AG08396 (cell line): ENCODE data around the gene LMTK2.
A peak's percentile ranks its signal among the peaks of the same experiment; 100 is the strongest.

Experiments
- DNase-seq: peaks from one replicate; pipeline ENCODE4 v3.0.0; 2012; ENCODE audit warnings: low spot score, mixed read lengths

Gene LMTK2

GRCh38 chr7:98137134-98137825 lies 30.6 kb downstream of the LMTK2 start:
- no peak for DNase-seq

- DNase-seq = no peak
These were observed 31.1 kb downstream of the LMTK2 start for GRCh38 chr7:98137826-98138151.

DNA sequence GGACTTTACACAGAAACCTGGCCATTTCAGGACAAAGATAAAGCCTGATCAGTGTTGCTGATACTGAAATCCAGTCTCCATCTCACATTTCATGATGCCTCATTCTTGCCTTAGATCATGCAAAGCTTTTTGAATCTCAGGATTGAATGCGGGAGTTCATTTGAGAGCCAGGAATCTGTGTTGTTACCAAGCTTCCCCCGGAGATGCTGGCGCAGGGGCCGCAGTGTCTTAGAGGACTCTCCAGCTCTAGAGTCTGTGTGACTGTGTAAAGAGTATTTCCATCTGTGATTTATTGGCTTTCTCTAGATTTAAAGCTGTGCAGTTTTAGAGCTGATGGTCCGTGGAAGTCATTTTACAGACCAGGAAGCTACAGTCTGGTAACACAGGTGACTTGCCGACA lies 32.0 kb downstream of the LMTK2 start:
- DNase-seq = no peak

DNA sequence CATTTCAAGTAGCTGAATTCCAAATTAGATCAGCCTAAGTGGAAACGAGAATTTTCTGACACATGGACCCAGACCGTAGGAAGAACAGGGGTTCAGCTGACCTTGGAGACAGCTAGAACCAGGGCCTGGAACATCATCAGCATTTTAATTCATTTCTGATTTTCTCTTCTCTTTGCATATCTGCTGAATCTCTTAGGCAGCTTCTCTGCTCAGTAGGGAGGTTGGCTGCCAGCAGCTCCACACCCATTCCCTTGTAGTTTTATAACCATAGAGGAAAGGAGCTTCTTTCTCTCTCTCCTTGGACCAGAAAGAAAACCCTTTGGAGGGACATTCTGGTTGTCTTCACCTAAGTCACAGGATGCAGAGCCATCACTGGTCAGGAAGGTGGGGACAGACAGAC lies 36.0 kb downstream of the LMTK2 start:
- no peak for DNase-seq

DNA sequence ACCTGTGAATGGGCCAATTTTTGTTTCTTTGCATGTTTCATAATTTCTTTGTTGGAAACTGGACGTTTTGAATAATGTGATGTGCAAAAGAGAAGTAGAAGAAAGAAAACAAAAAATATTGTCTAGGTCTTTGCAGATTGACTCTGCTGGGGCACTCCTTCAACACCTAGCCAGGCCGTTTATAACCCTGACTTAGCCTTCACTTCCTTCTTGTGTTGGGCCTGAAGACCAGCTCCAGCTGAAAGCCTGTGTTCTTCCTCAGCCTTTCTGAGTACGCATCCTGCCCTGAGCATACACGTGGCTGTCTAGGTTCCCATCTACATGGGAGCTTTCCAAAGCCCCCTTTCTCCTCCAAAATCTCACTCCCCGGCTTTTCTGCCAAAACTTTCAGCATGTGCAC lies 41.9 kb downstream of the LMTK2 start:
- no peak for DNase-seq

DNA sequence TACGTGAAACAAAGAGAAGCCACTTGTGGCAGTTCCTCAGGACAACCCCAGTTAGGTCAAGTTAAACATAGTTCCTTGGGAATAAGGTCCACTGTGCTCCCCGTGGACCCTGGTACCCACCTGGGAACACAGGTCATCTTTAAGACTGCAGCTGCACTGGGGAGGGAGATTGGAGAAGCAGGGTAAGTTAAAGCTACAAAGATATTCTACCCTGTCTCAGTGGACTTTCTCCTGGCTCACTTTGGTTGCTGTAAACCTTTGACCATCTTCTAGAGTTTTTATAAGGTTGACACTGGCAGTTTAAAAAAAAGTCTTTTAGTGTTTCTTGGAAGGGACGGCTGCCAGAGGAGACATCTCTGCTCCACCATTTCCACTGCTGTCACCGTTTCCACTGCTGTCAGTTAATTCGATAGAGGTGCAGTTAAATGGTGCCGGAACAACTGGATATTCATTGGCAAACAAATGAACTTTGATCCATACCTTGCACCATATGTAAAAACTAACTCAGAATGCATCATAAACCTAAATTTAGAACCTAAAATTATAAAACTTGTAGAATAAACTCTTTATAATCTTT lies 42.5 kb downstream of the LMTK2 start:
- no peak for DNase-seq

- DNase-seq = no peak
These were observed 45.2 kb downstream of the LMTK2 start for GRCh38 chr7:98151884-98152283.

DNA sequence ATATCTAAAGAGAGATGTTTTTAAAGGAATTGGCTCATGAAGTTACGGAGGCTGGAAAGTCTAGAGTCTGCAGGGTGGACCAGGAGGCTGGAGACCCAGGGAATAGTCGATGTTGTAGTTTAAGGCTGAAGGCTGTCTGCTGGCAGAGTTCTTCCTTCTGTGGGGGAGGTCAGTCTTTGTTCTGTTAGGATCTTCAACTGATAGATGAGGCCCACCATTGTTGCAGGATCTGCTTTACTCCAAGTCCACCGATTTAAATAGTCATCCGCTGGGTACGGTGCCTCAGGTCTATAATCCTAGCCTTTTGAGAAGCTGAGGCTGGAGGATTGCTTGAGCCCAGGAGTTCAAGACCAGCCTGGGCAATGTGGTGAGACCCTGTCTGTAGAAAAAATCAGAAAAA lies 50.0 kb downstream of the LMTK2 start:
- DNase-seq = no peak

- DNase-seq = no peak
These were observed 51.1 kb downstream of the LMTK2 start for GRCh38 chr7:98157761-98158160.

DNA sequence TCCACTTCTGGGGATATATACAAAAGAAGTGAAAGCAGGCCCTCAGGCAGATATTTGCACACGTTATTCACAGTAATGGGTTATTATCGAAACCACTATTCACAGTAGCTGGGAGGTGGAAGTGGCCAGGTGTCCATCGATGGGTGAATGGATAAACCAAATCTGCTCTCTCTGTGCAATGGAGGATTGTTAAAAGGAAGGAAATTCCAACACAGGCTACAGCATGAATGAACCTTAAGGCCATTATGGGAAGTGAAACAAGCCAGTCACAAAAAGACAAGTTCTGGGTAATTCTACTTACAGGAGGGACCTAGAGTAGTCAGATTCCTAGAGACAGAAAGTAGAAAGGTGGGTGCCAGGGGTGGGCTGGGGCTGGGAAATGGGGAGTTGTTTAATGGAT lies 56.1 kb downstream of the LMTK2 start:
- DNase-seq = no peak

DNA sequence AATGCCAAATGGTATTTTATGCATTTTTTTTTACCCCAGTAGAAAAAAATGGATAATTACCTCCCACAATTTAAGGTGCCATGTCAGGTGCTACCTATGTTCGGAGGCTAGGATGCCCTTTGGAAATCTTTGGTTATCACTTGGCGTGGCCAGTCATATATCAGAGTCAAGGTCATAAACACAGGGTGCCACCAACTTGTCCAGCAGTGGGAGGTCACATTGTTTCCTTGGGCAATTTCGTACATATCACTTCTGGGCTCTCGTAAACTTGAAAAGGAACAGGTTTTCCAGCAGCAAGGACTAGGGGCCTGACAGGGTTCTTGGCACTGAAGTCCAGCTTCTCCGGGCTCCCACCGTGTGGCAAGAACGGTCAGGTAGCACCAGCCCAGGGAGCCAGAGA lies 56.6 kb downstream of the LMTK2 start:
- no peak for DNase-seq

DNA sequence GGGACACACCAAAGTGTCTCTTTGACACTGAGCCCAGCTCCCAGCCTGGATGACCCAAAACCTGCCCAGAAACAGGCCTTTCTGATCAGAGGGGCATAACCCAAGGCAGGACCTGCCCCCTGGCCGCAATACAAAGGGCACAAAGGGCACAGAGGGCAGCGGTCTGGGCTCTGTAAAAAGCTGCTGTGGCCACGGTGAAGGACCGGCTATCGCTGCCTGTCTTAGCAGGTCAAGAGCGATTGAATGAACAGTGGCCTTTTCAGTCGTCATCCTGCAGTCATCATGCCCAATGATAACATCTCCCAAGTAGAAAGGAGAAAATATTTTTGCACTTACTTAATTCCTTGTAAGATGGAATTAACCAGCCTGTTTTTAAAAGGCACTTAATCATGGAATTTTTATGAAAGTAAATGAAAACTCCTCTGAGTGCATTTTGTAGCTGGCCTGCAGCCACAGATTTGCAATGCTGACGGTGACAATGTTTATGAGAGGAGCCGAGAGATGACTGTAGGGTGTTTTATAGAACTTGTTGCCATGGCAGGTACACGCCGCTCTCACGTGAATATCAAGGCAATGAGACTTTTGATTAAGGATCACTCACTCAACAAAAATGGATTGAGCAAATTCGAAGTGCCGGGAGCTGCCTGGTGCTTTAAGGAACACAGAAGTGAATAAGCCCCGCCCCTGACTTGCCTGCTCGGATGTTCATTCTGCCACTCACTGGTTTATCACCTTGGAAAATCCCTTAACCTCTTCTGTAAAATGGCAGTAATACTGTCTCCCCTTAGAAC lies 57.2 kb downstream of the LMTK2 start:
- peak; percentile 46 for DNase-seq

DNA sequence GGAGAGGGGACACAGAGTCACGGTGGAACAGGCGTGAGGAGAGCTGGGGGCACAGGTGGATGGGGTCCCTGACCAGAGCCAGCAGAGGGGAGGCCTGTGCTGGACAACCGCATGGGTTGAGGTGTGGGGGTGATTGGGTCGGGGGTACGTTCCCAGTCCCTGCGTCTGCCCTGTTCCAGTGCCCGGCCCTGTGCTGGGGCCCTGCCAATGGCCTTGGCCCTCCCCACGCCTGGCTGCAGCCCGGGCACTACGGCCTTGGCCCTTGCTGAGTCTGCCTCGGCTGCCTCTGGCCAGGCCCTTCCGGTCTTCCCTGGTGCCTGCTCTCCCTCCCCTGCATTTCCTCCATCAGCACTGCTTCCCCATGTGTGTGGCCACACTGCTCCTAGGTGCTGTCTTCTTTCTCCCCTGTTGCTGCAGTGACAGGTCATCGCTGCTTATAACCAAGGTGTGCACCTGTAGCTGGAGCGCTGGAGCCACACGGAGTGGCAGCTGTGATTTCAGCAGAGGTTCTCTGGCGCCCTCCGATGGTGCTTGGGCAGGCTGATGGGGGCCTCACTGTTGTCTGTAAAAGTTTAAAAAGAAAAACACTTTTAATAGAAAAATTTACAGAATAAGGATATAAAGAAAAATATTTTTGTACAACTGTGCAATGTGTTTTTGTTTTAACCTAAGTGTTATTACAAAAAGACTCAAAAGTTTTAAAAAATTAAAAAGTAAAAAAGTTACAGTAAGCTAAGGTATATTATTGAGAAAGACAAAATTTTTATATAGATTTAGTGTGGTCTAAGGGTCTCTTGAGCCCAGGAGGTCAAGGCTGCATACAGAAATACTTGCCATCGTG lies 59.4 kb downstream of the LMTK2 start:
- peak; percentile 42 for DNase-seq

DNA sequence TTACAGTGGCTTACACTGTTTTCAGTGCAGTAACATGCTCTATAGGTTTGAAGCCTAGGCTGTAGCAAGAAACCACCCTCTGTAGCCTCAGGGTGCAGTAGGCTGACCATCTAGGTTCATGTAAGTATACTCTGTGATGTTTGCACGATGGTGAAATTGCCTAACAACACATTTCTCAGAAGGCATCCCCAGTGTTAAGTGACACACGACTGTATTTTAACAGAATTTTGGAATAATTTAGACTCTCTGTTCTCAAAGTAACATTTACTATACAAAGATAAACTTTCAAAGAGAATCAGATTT lies 60.0 kb downstream of the LMTK2 start:
- no peak for DNase-seq

GRCh38 chr7:98167653-98168052 lies 61.0 kb downstream of the LMTK2 start:
- DNase-seq = no peak

DNA sequence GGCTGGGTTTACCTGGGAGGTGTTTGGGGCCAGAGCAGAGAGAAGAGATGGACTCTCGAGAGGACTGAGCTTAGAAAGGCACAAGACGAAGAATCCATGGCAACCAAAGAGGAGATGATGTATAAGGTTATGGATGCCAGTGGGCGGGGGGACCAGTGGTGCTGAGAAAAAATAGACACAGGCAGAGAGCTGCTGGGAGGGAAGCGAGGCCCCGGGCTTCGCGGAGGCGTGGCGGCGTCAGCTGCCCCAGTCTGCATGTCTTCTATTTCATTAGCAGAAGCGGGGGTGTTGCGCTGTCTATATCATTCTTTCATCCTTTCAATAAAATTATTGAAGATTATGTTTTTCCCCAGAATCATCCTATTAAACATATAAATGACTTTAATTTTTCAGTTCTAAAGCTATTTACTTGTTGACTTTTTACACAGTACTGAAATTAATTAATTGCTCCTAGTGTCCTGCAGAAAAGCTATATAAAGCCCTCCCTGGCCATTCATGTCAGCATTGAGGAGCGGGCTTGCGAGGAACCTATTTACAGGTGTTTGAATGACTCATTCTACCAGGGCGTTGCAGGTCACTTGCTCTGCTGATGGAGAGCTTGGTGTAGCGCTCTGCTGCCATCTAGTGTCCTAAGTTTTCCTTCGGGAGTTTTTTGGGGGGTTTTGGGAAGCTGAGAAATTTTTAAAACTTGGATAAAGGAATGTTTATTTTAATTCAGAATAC lies 61.7 kb downstream of the LMTK2 start:
- DNase-seq = peak; percentile 85

GRCh38 chr7:98168904-98169621 lies 62.4 kb downstream of the LMTK2 start:
- no peak for DNase-seq

DNA sequence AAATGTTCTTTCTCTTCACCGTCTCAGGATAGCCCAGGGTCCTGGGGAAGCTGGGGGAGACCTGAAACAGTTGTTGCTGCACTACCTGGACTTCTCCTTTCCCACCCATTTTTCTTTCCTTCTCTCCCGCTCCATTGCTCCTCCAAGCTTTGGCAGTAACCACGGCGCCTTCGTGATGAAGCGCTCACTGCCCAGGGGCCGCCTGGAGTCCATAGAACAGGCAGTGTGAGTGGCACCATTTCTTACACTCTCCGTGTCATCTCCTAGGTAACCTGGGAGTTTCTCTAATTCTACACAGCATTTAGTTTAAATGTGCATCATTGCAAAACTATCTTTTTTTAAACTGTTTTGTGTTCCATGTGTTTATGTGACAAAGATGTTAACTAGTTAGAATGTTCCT lies 64.3 kb downstream of the LMTK2 start:
- DNase-seq = no peak

DNA sequence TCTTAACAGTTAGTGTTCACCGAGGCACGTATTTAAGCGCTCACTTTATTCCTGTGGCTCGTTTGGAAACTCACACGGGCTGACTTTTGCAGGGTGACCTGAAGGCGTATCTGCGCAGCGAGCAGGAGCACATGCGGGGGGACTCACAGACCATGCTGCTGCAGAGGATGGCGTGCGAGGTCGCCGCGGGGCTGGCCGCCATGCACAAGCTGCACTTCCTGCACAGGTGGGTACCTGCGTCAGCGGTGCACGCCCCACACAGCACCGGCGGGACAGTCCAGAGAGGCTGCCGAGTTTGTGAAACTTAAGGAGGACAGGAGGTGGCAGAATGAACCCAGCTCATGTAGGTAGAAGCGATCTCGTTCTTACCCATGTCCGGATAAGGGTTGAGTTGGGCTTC lies 64.8 kb downstream of the LMTK2 start:
- DNase-seq = no peak

- no peak for DNase-seq
These were observed 67.9 kb downstream of the LMTK2 start for GRCh38 chr7:98174334-98175259.
